Panc1 (cell line): ENCODE measurements around the gene BTNL8. TPM values are rescaled to one million over a fixed set of nuclear protein-coding genes. Genes with fewer than 3 reads are reported as not detected.

Source experiments
- ATAC-seq: fragments of 200-7000 bp; cut with Tn5 transposase; 2 replicates; pipeline ENCODE4 v1.9.1; 2020; ENCODE audit warnings: mild to moderate bottlenecking, moderate library complexity
- BruUV-seq: library from RNA; stranded (reverse); fragments of 400-500 nt; replicated peaks from 2 replicates; lab custom pipeline; 2021; lab: Mats Ljungman, UMichigan
- CTCF ChIA-PET: fragments of 300-600 bp; sonication (Branson Sonifier 250); formaldehyde crosslinking; loops from one replicate; lab custom pipeline; 2022; ENCODE audit warnings: antibody characterized with exemption; lab: Charles Lee
- POLR2A ChIA-PET: fragments of 300-600 bp; sonication (Branson Sonifier 250); formaldehyde crosslinking; loops from one replicate; lab custom pipeline; 2022; ENCODE audit warnings: antibody characterized with exemption; lab: Charles Lee
- DNase-seq: peaks from one replicate; pipeline ENCODE4 v3.0.0-alpha.2; 2010; ENCODE audit warnings: low read depth, low spot score
- H3K27ac ChIP-seq: 2 replicates; pipeline ENCODE4 v1.5.1; 2011; ENCODE audit warnings: mild to moderate bottlenecking, low read length, inconsistent platforms
- H3K27me3 ChIP-seq: fragments of 200-500 bp; sonication (Bioruptor generic); 2 replicates; pipeline ENCODE4 v1.6.0; 2014; ENCODE audit warnings: low read length, inconsistent platforms; ENCODE audit not compliant: control insufficient read depth, insufficient read depth
- H3K36me3 ChIP-seq: fragments of 200-500 bp; sonication (Bioruptor generic); 2 replicates; pipeline ENCODE4 v1.5.1; 2014; ENCODE audit warnings: inconsistent platforms, mild to moderate bottlenecking, low read length, moderate library complexity; ENCODE audit not compliant: control insufficient read depth, insufficient read depth
- H3K4me1 ChIP-seq: 2 replicates; pipeline ENCODE4 v1.5.1; 2011; ENCODE audit warnings: inconsistent platforms, mild to moderate bottlenecking, low read length, moderate library complexity; ENCODE audit not compliant: control insufficient read depth, insufficient read depth
- H3K4me3 ChIP-seq, 2 experiments: 2 replicates each; pipeline ENCODE4 v1.5.1; 2011 to 2012; ENCODE audit warnings: low read depth in 2 of 2, low read length in 2 of 2, mild to moderate bottlenecking in 2 of 2, inconsistent platforms in 1 of 2, moderate library complexity in 1 of 2
- H3K9me3 ChIP-seq: fragments of 200-500 bp; sonication (Bioruptor generic); 2 replicates; pipeline ENCODE4 v1.5.1; 2014; ENCODE audit warnings: low read depth, mild to moderate bottlenecking, inconsistent platforms, low read length, moderate library complexity; ENCODE audit not compliant: control insufficient read depth, insufficient read depth
- POLR2AphosphoS5 ChIP-seq: IDR thresholded peaks from 2 replicates; pipeline ENCODE4 v1.6.1; 2012; ENCODE audit warnings: mild to moderate bottlenecking, low read depth, low read length, moderate library complexity
- SIN3A ChIP-seq: IDR thresholded peaks from 2 replicates; pipeline ENCODE4 v1.6.1; 2012; ENCODE audit warnings: low read depth, mild to moderate bottlenecking, low read length, moderate library complexity, borderline replicate concordance; ENCODE audit not compliant: insufficient read depth
- TCF7L2 ChIP-seq: IDR thresholded peaks from 2 replicates; pipeline ENCODE4 v1.6.1; 2011; ENCODE audit warnings: mild to moderate bottlenecking, low read depth, low read length, inconsistent platforms
- in situ Hi-C: cut with HindIII; loops from 2 replicates; pipeline ENCODE4 v1.10.0; 2016; ENCODE audit warnings: low sequenced_read_pairs, low pct_unique_long_range_greater_than_20kb
- intact Hi-C: fragments of 100-400 bp; cut with micrococcal nuclease; formaldehyde crosslinking; loops from one replicate; pipeline ENCODE4 v1.10.0; 2022; ENCODE audit not compliant: unreplicated experiment
- total RNA-seq: library from RNA; stranded (reverse); gene quantifications from one replicate; pipeline ENCODE4 v1.2.1, GENCODE V29; 2021; ENCODE audit not compliant: unreplicated experiment
- TF ChIP-seq, protein P1 (sequence below): fragments of 450-650 bp; IDR thresholded peaks from 2 replicates; pipeline ENCODE4 v1.5.1; 2017; ENCODE audit warnings: mild to moderate bottlenecking
- TF ChIP-seq, protein P2 (sequence below), 2 experiments: IDR thresholded peaks; 2 replicates each; pipeline ENCODE4 v1.6.1; 2011 to 2012; ENCODE audit warnings: low read depth in 2 of 2, control low read depth in 1 of 2, low read length in 1 of 2, mild to moderate bottlenecking in 1 of 2, moderate library complexity in 1 of 2; ENCODE audit not compliant: insufficient read depth in 1 of 2

The BTNL8 gene
- total RNA-seq, 1 experiment from 2014 or later = not detected

- Histone ChIP-seq H3K27ac (no peak overlapping the region), H3K9me3 (peaks cover 7% of the 10 kb centered on the region; the same call in 1 of the 2 replicates), H3K4me3 (no peak overlapping the region), H3K36me3 (no peaks in the 10 kb centered on the region), H3K4me1 (no peaks in the 10 kb centered on the region), H3K27me3 (no peaks in the 10 kb centered on the region)
- DNase-seq (no peak), ATAC-seq (no peak)
- intact Hi-C loops = no loop called here
- in situ Hi-C loops = no loop called here
- BruUV-seq = no TSS peak
- POLR2A ChIA-PET = no interaction called here
- TF ChIP-seq, protein P1, sequence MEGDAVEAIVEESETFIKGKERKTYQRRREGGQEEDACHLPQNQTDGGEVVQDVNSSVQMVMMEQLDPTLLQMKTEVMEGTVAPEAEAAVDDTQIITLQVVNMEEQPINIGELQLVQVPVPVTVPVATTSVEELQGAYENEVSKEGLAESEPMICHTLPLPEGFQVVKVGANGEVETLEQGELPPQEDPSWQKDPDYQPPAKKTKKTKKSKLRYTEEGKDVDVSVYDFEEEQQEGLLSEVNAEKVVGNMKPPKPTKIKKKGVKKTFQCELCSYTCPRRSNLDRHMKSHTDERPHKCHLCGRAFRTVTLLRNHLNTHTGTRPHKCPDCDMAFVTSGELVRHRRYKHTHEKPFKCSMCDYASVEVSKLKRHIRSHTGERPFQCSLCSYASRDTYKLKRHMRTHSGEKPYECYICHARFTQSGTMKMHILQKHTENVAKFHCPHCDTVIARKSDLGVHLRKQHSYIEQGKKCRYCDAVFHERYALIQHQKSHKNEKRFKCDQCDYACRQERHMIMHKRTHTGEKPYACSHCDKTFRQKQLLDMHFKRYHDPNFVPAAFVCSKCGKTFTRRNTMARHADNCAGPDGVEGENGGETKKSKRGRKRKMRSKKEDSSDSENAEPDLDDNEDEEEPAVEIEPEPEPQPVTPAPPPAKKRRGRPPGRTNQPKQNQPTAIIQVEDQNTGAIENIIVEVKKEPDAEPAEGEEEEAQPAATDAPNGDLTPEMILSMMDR = no peak
- no peak for TF ChIP-seq TCF7L2
- TF ChIP-seq, protein P2, sequence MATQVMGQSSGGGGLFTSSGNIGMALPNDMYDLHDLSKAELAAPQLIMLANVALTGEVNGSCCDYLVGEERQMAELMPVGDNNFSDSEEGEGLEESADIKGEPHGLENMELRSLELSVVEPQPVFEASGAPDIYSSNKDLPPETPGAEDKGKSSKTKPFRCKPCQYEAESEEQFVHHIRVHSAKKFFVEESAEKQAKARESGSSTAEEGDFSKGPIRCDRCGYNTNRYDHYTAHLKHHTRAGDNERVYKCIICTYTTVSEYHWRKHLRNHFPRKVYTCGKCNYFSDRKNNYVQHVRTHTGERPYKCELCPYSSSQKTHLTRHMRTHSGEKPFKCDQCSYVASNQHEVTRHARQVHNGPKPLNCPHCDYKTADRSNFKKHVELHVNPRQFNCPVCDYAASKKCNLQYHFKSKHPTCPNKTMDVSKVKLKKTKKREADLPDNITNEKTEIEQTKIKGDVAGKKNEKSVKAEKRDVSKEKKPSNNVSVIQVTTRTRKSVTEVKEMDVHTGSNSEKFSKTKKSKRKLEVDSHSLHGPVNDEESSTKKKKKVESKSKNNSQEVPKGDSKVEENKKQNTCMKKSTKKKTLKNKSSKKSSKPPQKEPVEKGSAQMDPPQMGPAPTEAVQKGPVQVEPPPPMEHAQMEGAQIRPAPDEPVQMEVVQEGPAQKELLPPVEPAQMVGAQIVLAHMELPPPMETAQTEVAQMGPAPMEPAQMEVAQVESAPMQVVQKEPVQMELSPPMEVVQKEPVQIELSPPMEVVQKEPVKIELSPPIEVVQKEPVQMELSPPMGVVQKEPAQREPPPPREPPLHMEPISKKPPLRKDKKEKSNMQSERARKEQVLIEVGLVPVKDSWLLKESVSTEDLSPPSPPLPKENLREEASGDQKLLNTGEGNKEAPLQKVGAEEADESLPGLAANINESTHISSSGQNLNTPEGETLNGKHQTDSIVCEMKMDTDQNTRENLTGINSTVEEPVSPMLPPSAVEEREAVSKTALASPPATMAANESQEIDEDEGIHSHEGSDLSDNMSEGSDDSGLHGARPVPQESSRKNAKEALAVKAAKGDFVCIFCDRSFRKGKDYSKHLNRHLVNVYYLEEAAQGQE (IDR thresholded peaks at IDR 0.05; ENCODE audit: insufficient read depth in 1 of 2, low read depth in 2 of 2, low read length in 1 of 2) = no peak
- TF ChIP-seq SIN3A = no peak
- CTCF ChIA-PET = no interaction called here
Measured at GRCh38 chr5:180938294-180938693, 39.3 kb downstream of the BTNL8 start.

GRCh38 chr5:180950291-180950949 lies 51.5 kb downstream of the BTNL8 start:
- H3K4me3 ChIP-seq = no peak overlapping the region
- H3K36me3 ChIP-seq = no peaks in the 10 kb centered on the region
- BruUV-seq = no TSS peak
- in situ Hi-C loops (no loop called here), intact Hi-C loops (no loop called here)
- H3K9me3 ChIP-seq = no peaks in the 10 kb centered on the region
- TF ChIP-seq POLR2AphosphoS5 = no peak
- no peak for TF ChIP-seq SIN3A
- no peak for TF ChIP-seq TCF7L2
- TF ChIP-seq, protein P2 (IDR thresholded peaks at IDR 0.05; ENCODE audit: insufficient read depth in 1 of 2, low read depth in 2 of 2, low read length in 1 of 2) = no peak
- TF ChIP-seq, protein P1 = no peak
- no peak overlapping the region for H3K27ac ChIP-seq
- H3K27me3 ChIP-seq = no peaks in the 10 kb centered on the region
- DNase-seq (no peak), ATAC-seq (no peak)
- ChIA-PET CTCF (no interaction called here), POLR2A (no interaction called here)
- H3K4me1 ChIP-seq = no peaks in the 10 kb centered on the region
